HepG2 (cell line): ENCODE measurements around the gene SCAPER. TPM values are rescaled to one million over a fixed set of nuclear protein-coding genes. Genes with fewer than 3 reads are reported as not detected.
A peak's percentile ranks its signal among the peaks of the same experiment; 100 is the strongest.

Experiments used
- ATAC-seq: fragments of 200-7000 bp; cut with Tn5 transposase; 3 replicates; pipeline ENCODE4 v1.9.1; 2020; ENCODE audit warnings: mild to moderate bottlenecking, moderate library complexity
- BruUV-seq: library from RNA; stranded (reverse); fragments of 400-500 nt; replicated peaks from 2 replicates; lab custom pipeline; 2021; lab: Mats Ljungman, UMichigan
- CTCF ChIA-PET: fragments of 300-600 bp; formaldehyde crosslinking; extraction: SDS; loops from one replicate; lab custom pipeline; 2021; ENCODE audit warnings: low total read pairs, inconsistent platforms, low intra/inter-chr PET ratio; lab: Yijun Ruan, JAX
- POLR2A ChIA-PET: fragments of 350-600 bp; sonication (Branson Sonifier 250); formaldehyde crosslinking; loops from one replicate; lab custom pipeline; 2020; ENCODE audit warnings: antibody characterized with exemption, inconsistent platforms; lab: Yijun Ruan, JAX
- DNase-seq: peaks from one replicate; pipeline ENCODE4 v3.0.0-alpha.2; 2015; ENCODE audit warnings: low spot score
- FAIRE-seq: peaks from 3 replicates; lab custom pipeline; 2011; peaks lifted over from hg19 to GRCh38; lab: Jason Lieb, UNC
- H2AFZ ChIP-seq: one replicate; pipeline ENCODE4 v1.6.1; 2011; ENCODE audit warnings: low read length, inconsistent platforms
- H3K27ac ChIP-seq: fragments of 300-600 bp; 3 replicates; pipeline ENCODE4 v1.8.0; 2011; ENCODE audit warnings: mixed run types, mild to moderate bottlenecking, mixed read lengths, low read length, inconsistent platforms; ENCODE audit not compliant: insufficient read depth; ENCODE audit errors: extremely low read length
- H3K27me3 ChIP-seq, 2 experiments: fragments of 200-600 bp in 1 of 2; 2 replicates in 1 of 2; 3 replicates in 1 of 2; pipeline versions ENCODE4 v1.6.0 to v1.8.0; 2011; ENCODE audit warnings: low read length in 2 of 2, mild to moderate bottlenecking in 2 of 2, moderate library complexity in 2 of 2, inconsistent platforms in 1 of 2; ENCODE audit not compliant: insufficient read depth in 2 of 2, control insufficient read depth in 1 of 2
- H3K36me3 ChIP-seq, 2 experiments: fragments of 200-600 bp in 1 of 2; replicated peaks in 1 of 2; 2 replicates in 1 of 2; 3 replicates in 1 of 2; pipeline versions ENCODE4 v1.5.1 to v1.8.0; 2011; ENCODE audit warnings: low read length in 2 of 2, inconsistent platforms in 1 of 2; ENCODE audit not compliant: insufficient read depth in 2 of 2, control insufficient read depth in 1 of 2
- H3K4me1 ChIP-seq: 2 replicates; pipeline ENCODE4 v1.5.1; 2012; ENCODE audit warnings: low read length, inconsistent platforms; ENCODE audit not compliant: insufficient read depth
- H3K4me2 ChIP-seq: 2 replicates; pipeline ENCODE4 v1.6.0; 2011; ENCODE audit warnings: low read depth, low read length, inconsistent platforms
- H3K4me3 ChIP-seq, 3 experiments: fragments of 200-600 bp in 1 of 3; sonication (generic), shearing (Covaris generic) in 1 of 3; replicated peaks in 1 of 3; 2 replicates each; pipeline ENCODE4 v1.5.1; 2011 to 2016; ENCODE audit warnings: low read length in 3 of 3, inconsistent platforms in 2 of 3, low read depth in 2 of 3, mild to moderate bottlenecking in 2 of 3, control low read depth in 1 of 3, mixed read lengths in 1 of 3; ENCODE audit not compliant: insufficient read depth in 1 of 3
- H3K79me2 ChIP-seq: one replicate; pipeline ENCODE4 v1.6.1; 2011; ENCODE audit warnings: low read length, inconsistent platforms; ENCODE audit not compliant: insufficient read depth
- H3K9ac ChIP-seq: 2 replicates; pipeline ENCODE4 v1.6.0; 2011; ENCODE audit warnings: mild to moderate bottlenecking, low read depth, low read length, inconsistent platforms; ENCODE audit not compliant: insufficient read depth
- H3K9me3 ChIP-seq: 2 replicates; pipeline ENCODE4 v1.5.1; 2012; ENCODE audit warnings: mild to moderate bottlenecking, low read length
- H4K20me1 ChIP-seq: 2 replicates; pipeline ENCODE4 v1.6.0; 2011; ENCODE audit warnings: inconsistent platforms, mild to moderate bottlenecking, low read length, moderate library complexity; ENCODE audit not compliant: insufficient read depth
- ARID3A ChIP-seq: IDR thresholded peaks from 2 replicates; pipeline ENCODE4 v1.6.1; 2012; ENCODE audit warnings: low read depth, low read length, improper control_type of control experiment
- CTCF ChIP-seq: sonication (generic); formaldehyde crosslinking; IDR thresholded peaks from 2 replicates; pipeline ENCODE4 v1.5.0; 2020; ENCODE audit warnings: mild to moderate bottlenecking, missing genetic modification reagents, moderate library complexity
- RAD51 ChIP-seq: fragments of 450-650 bp; IDR thresholded peaks from 2 replicates; pipeline ENCODE4 v1.6.1; 2016; ENCODE audit warnings: borderline replicate concordance
- SMC3 ChIP-seq: IDR thresholded peaks from 2 replicates; pipeline ENCODE4 v1.6.1; 2011; ENCODE audit warnings: low read length, improper control_type of control experiment
- SOX5 ChIP-seq: IDR thresholded peaks from 2 replicates; pipeline ENCODE4 v1.6.1; 2016; ENCODE audit warnings: borderline replicate concordance
- STAG1 ChIP-seq: sonication (generic); formaldehyde crosslinking; IDR thresholded peaks from 2 replicates; pipeline ENCODE4 v1.4.0; 2020; ENCODE audit warnings: missing genetic modification reagents
- ZNF205 ChIP-seq: IDR thresholded peaks from 2 replicates; pipeline ENCODE4 v1.6.1; 2018; ENCODE audit warnings: missing biosample characterization, missing genetic modification reagents
- WGBS: methylation state at CpG from one replicate; pipeline ENCODE4 v1.1.6; 2017; ENCODE audit warnings: low lambda C conversion rate; 5-methylcytosine and 5-hydroxymethylcytosine counted together
- in situ Hi-C: cut with HindIII; loops from 2 replicates; pipeline ENCODE4 v1.10.0; 2017; ENCODE audit warnings: low pct_unique_long_range_greater_than_20kb; ENCODE audit not compliant: extremely low pct_ligation_motif_present
- intact Hi-C: fragments of 100-400 bp; cut with micrococcal nuclease; formaldehyde crosslinking; loops from one replicate; pipeline ENCODE4 v1.10.0; 2022; ENCODE audit not compliant: unreplicated experiment
- polyA plus RNA-seq, 8 experiments: library from polyadenylated mRNA; depleted of rRNA in 3 of 8; stranded (reverse) in 7 of 8; unstranded in 1 of 8; fragments of >200 nt; fragmentation: Illumina TruSeq in 4 of 8; extraction: Trizol in 4 of 8; gene quantifications; 2 replicates each; pipeline versions ENCODE4 v1.2.1 to v1.2.3, GENCODE V29; 2011 to 2016; ENCODE audit warnings: low read depth in 4 of 8, missing spikeins in 1 of 8, mixed read lengths in 1 of 8; ENCODE audit not compliant: insufficient read depth in 1 of 8
- total RNA-seq, 5 experiments: library from RNA; depleted of rRNA; stranded (reverse); fragments of >200 nt; fragmentation: Illumina TruSeq; extraction: Trizol; gene quantifications; 2 replicates each; pipeline ENCODE4 v1.2.3, GENCODE V29; 2016; ENCODE audit warnings: low read depth in 1 of 5

Gene SCAPER
- total and polyA plus RNA-seq, 2 of the 13 experiments (the other 11 are each of a cell fraction or from before 2014, with no cell fraction given): 4.3 to 10.5 TPM

- TF ChIP-seq STAG1 (peak; percentile 60), ZNF205 (CRISPR knock-in tag) (peak; percentile 95), ARID3A (peak; percentile 33; the same call in 1 of the 2 replicates), CTCF (CRISPR knock-in tag) (peak; percentile 57), SOX5 (CRISPR knock-in tag) (no peak), RAD51 (no peak), SMC3 (peak; percentile 24; the same call in 1 of the 2 replicates)
- H3K9me3 ChIP-seq: no peaks in the 10 kb centered on the region
- in situ Hi-C loops: no loop called here
- no peaks in the 10 kb centered on the region for H3K27me3 ChIP-seq
- no peaks in the 10 kb centered on the region; a peak in 1 of 5 replicates for H3K36me3 ChIP-seq
- ChIA-PET CTCF (interaction anchor here (0.8 kb wide), 1 partner anchor 606 kb away, joined by 3 read pairs; no protein-coding TSS in a partner anchor), POLR2A (no interaction called here)
- H3K4me2 ChIP-seq: no peak overlapping the region
- ATAC-seq (no peak), FAIRE-seq (peak; percentile 69), DNase-seq (peak; percentile 26)
- intact Hi-C loops: no loop called here
- H2AFZ ChIP-seq: no peak overlapping the region
- 65% methylated on average over 5 of the region's 5 CpGs for WGBS
- no peaks in the 10 kb centered on the region for H3K4me1 ChIP-seq
- no peaks in the 10 kb centered on the region for H4K20me1 ChIP-seq
- no peak overlapping the region for H3K4me3 ChIP-seq
- H3K27ac ChIP-seq: no peak overlapping the region
- no TSS peak for BruUV-seq
- no peaks in the 10 kb centered on the region for H3K79me2 ChIP-seq
- no peak overlapping the region for H3K9ac ChIP-seq
These were observed 64.2 kb downstream of the SCAPER start for GRCh38 chr15:76840830-76841460.
